Parathyroid adenoma (tissue), 2 donors: ENCODE data around the gene DAZAP1.

ENCODE experiments used
- H2AFZ ChIP-seq: fragments of 300-600 bp; sonication (generic); one replicate; pipeline ENCODE4 v1.7.0; 2017; ENCODE audit warnings: antibody characterized with exemption, mild to moderate bottlenecking
- H3K27ac ChIP-seq: fragments of 300-600 bp; sonication (generic); one replicate; pipeline ENCODE4 v1.7.0; 2017
- H3K27me3 ChIP-seq: fragments of 300-600 bp; sonication (generic); one replicate; pipeline ENCODE4 v1.7.0; 2017; ENCODE audit warnings: low read length; ENCODE audit not compliant: control insufficient read depth, insufficient read depth
- H3K36me3 ChIP-seq: fragments of 300-600 bp; sonication (generic); one replicate; pipeline ENCODE4 v1.7.0; 2017; ENCODE audit warnings: low read length; ENCODE audit not compliant: control insufficient read depth, insufficient read depth
- H3K4me1 ChIP-seq: fragments of 300-600 bp; sonication (generic); one replicate; pipeline ENCODE4 v1.7.0; 2017; ENCODE audit warnings: control low read depth
- H3K4me2 ChIP-seq: fragments of 300-600 bp; sonication (generic); one replicate; pipeline ENCODE4 v1.7.0; 2017; ENCODE audit warnings: low read length
- H3K4me3 ChIP-seq: fragments of 300-600 bp; sonication (generic); one replicate; pipeline ENCODE4 v1.7.0; 2017; ENCODE audit warnings: low read depth, low read length
- H3K79me2 ChIP-seq: fragments of 300-600 bp; sonication (generic); one replicate; pipeline ENCODE4 v1.7.0; 2017; ENCODE audit warnings: control low read depth
- H3K9ac ChIP-seq: fragments of 300-600 bp; sonication (generic); one replicate; pipeline ENCODE4 v1.7.0; 2017; ENCODE audit warnings: mild to moderate bottlenecking
- H3K9me3 ChIP-seq: fragments of 300-600 bp; sonication (generic); one replicate; pipeline ENCODE4 v1.7.0; 2017; ENCODE audit warnings: low read length; ENCODE audit not compliant: control insufficient read depth
- CTCF ChIP-seq: fragments of 300-600 bp; sonication (generic); IDR thresholded peaks from one replicate; pipeline ENCODE4 v1.7.0; 2017; ENCODE audit warnings: antibody characterized with exemption, mild to moderate bottlenecking
- donor health status: primary hyperparathyroidism.

DAZAP1 gene

GRCh38 chr19:1377176-1377964, 30.0 kb upstream of the DAZAP1 start:
- H3K9ac ChIP-seq: no peak overlapping the region
- H3K4me1 ChIP-seq: no peaks in the 10 kb centered on the region
- H3K4me3 ChIP-seq: no peak overlapping the region
- H3K36me3 ChIP-seq: no peaks in the 10 kb centered on the region
- H3K27me3 ChIP-seq: no peaks in the 10 kb centered on the region
- H3K79me2 ChIP-seq: no peaks in the 10 kb centered on the region
- TF ChIP-seq CTCF: no peak
- H3K4me2 ChIP-seq: no peak overlapping the region
- H2AFZ ChIP-seq: no peak overlapping the region
- no peak overlapping the region for H3K27ac ChIP-seq
- no peaks in the 10 kb centered on the region for H3K9me3 ChIP-seq

GRCh38 chr19:1377965-1378785, 29.2 kb upstream of the DAZAP1 start:
- H3K27ac ChIP-seq: no peak overlapping the region
- H3K4me3 ChIP-seq: no peak overlapping the region
- TF ChIP-seq CTCF: no peak
- H2AFZ ChIP-seq: no peak overlapping the region
- no peaks in the 10 kb centered on the region for H3K9me3 ChIP-seq
- H3K4me2 ChIP-seq: no peak overlapping the region
- H3K4me1 ChIP-seq: no peaks in the 10 kb centered on the region
- no peaks in the 10 kb centered on the region for H3K36me3 ChIP-seq
- no peak overlapping the region for H3K9ac ChIP-seq
- no peaks in the 10 kb centered on the region for H3K27me3 ChIP-seq
- no peaks in the 10 kb centered on the region for H3K79me2 ChIP-seq

- H3K79me2 ChIP-seq: peaks cover 5% of the 10 kb centered on the region
- H3K4me3 ChIP-seq: no peak overlapping the region
- H3K4me2 ChIP-seq: no peak overlapping the region
- H3K27me3 ChIP-seq: no peaks in the 10 kb centered on the region
- H3K4me1 ChIP-seq: no peaks in the 10 kb centered on the region
- H3K27ac ChIP-seq: no peak overlapping the region
- H2AFZ ChIP-seq: no peak overlapping the region
- H3K36me3 ChIP-seq: no peaks in the 10 kb centered on the region
- no peak overlapping the region for H3K9ac ChIP-seq
- H3K9me3 ChIP-seq: no peaks in the 10 kb centered on the region
- TF ChIP-seq CTCF: no peak
Measured at GRCh38 chr19:1379126-1379905, 28.1 kb upstream of the DAZAP1 start.

- Histone ChIP-seq H3K9me3 (no peaks in the 10 kb centered on the region), H3K27me3 (no peaks in the 10 kb centered on the region), H3K9ac (no peak overlapping the region), H2AFZ (no peak overlapping the region), H3K4me1 (peaks cover 2% of the 10 kb centered on the region), H3K4me3 (no peak overlapping the region), H3K4me2 (no peak overlapping the region), H3K79me2 (peaks cover 7% of the 10 kb centered on the region), H3K36me3 (no peaks in the 10 kb centered on the region), H3K27ac (no peak overlapping the region)
- no peak for TF ChIP-seq CTCF
Measured at GRCh38 chr19:1379961-1380489, 27.4 kb upstream of the DAZAP1 start.
